MCF 10A (cell line): ENCODE results near the gene HIVEP2. TPM values are rescaled to one million over a fixed set of nuclear protein-coding genes. Genes with fewer than 3 reads are reported as not detected.

ENCODE experiments used
- BruUV-seq: library from RNA; stranded (reverse); fragments of 400-500 nt; replicated peaks from 2 replicates; lab custom pipeline; 2021; lab: Mats Ljungman, UMichigan
- CTCF ChIA-PET: fragments of 300-600 bp; sonication (Branson Sonifier 250); formaldehyde crosslinking; extraction: SDS; loops from one replicate; lab custom pipeline; 2021; ENCODE audit warnings: antibody characterized with exemption, inconsistent platforms; lab: Yijun Ruan, JAX
- POLR2A ChIA-PET: fragments of 300-600, 350-650 bp; sonication (Branson Sonifier 250); formaldehyde crosslinking; extraction: SDS; loops from one replicate; lab custom pipeline; 2020; ENCODE audit warnings: antibody characterized with exemption, inconsistent platforms; lab: Yijun Ruan, JAX
- DNase-seq: peaks from one replicate; pipeline ENCODE4 v3.0.0-alpha.2; 2018; ENCODE audit not compliant: unreplicated experiment
- H3K27ac Mint-ChIP-seq: one replicate; pipeline ENCODE4 v1.8.0; 2022; ENCODE audit warnings: mild to moderate bottlenecking, low read depth, mixed read lengths; ENCODE audit not compliant: unreplicated experiment
- H3K27me3 Mint-ChIP-seq: one replicate; pipeline ENCODE4 v1.8.0; 2022; ENCODE audit warnings: mixed read lengths; ENCODE audit not compliant: insufficient read depth, unreplicated experiment
- H3K36me3 Mint-ChIP-seq: one replicate; pipeline ENCODE4 v1.8.0; 2022; ENCODE audit warnings: mild to moderate bottlenecking, moderate library complexity, mixed read lengths; ENCODE audit not compliant: insufficient read depth, unreplicated experiment
- H3K4me1 Mint-ChIP-seq: one replicate; pipeline ENCODE4 v1.8.0; 2022; ENCODE audit warnings: mixed read lengths; ENCODE audit not compliant: insufficient read depth, unreplicated experiment
- H3K4me3 Mint-ChIP-seq: one replicate; pipeline ENCODE4 v1.8.0; 2022; ENCODE audit warnings: mild to moderate bottlenecking, moderate library complexity, mixed read lengths; ENCODE audit not compliant: unreplicated experiment
- H3K9me3 Mint-ChIP-seq: one replicate; pipeline ENCODE4 v1.8.0; 2022; ENCODE audit warnings: mixed read lengths; ENCODE audit not compliant: unreplicated experiment
- CTCF ChIP-seq: fragments of 200-600 bp; IDR thresholded peaks from one replicate; pipeline ENCODE4 v1.8.0; 2022; ENCODE audit warnings: antibody characterized with exemption, mild to moderate bottlenecking; ENCODE audit not compliant: unreplicated experiment
- intact Hi-C: fragments of 100-400 bp; cut with micrococcal nuclease; formaldehyde crosslinking; loops from 2 replicates; pipeline ENCODE4 v1.14.1; 2022
- total RNA-seq: library from RNA; stranded (reverse); gene quantifications from 2 replicates; pipeline ENCODE4 v1.2.3, GENCODE V29; 2022

HIVEP2 gene
- total RNA-seq, 1 experiment from 2014 or later = 23.6 TPM

DNA sequence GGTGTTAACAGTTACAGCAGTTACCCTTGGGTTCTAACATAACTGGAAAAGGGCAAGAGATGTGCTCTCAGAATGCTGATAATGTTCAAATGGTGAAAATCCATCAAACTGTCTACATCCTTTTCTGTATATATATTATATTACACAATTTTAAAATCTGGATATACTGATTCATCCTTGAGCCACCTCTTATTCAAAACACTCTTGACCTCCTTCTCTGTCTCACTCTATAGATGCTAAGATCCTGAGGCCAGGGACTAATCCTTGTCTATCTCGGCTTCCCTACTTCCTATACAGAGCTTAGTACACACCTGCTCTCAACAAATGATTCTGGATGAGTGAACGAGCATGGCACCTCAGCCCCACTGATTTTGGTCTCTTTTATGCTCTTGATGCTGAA is 47.3 kb downstream of the HIVEP2 start:
- H3K27me3 Mint-ChIP-seq = no peaks in the 10 kb centered on the region
- ChIA-PET CTCF (no interaction called here), POLR2A (no interaction called here)
- intact Hi-C loops = no loop called here
- no peak overlapping the region for H3K4me3 Mint-ChIP-seq
- TF ChIP-seq CTCF = no peak
- no TSS peak for BruUV-seq
- H3K27ac Mint-ChIP-seq = no peak overlapping the region
- H3K9me3 Mint-ChIP-seq = peaks cover 7% of the 10 kb centered on the region
- no peaks in the 10 kb centered on the region for H3K36me3 Mint-ChIP-seq
- DNase-seq = no peak
- H3K4me1 Mint-ChIP-seq = peaks cover 21% of the 10 kb centered on the region

GRCh38 chr6:142896732-142897131 is 48.2 kb downstream of the HIVEP2 start:
- no peak for DNase-seq
- ChIA-PET CTCF (no interaction called here), POLR2A (interaction anchor here (0.6 kb wide), 1 partner anchor 50 kb away, joined by 3 read pairs; no protein-coding TSS in a partner anchor)
- BruUV-seq = no TSS peak
- intact Hi-C loops = no loop called here
- H3K27ac Mint-ChIP-seq = no peak overlapping the region
- H3K27me3 Mint-ChIP-seq = no peaks in the 10 kb centered on the region
- H3K9me3 Mint-ChIP-seq = peaks cover 7% of the 10 kb centered on the region
- peaks cover 21% of the 10 kb centered on the region for H3K4me1 Mint-ChIP-seq
- TF ChIP-seq CTCF = no peak
- no peaks in the 10 kb centered on the region for H3K36me3 Mint-ChIP-seq
- no peak overlapping the region for H3K4me3 Mint-ChIP-seq

DNA sequence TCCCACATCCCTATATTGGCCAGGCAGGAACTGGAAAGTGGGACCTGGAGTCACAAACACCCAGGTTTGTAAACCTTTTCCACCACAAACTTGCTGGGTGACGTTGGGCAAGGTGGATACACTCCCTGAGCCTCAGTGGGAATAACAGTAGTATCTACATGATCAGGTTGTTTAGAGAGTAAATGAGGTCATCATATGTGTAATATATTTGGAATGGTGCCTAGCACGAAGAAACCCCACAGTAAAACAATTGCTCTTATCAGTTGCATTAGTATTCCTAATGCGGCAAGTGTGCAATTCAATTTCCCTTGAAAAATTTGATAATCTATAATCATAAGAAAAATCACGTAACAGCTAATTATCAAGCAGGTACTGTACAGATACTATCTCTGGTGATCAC is 51.9 kb downstream of the HIVEP2 start:
- Mint-ChIP-seq H3K27ac (no peak overlapping the region), H3K27me3 (no peaks in the 10 kb centered on the region), H3K9me3 (peaks cover 7% of the 10 kb centered on the region), H3K4me3 (no peak overlapping the region), H3K36me3 (no peaks in the 10 kb centered on the region), H3K4me1 (peaks cover 21% of the 10 kb centered on the region)
- peak; percentile 48 for DNase-seq
- intact Hi-C loops = no loop called here
- CTCF ChIA-PET = no interaction called here
- no peak for TF ChIP-seq CTCF
- POLR2A ChIA-PET = interaction anchor here (1.1 to 2.3 kb wide), 3 partner anchors 8 to 54 kb away, joined by 3 to 9 read pairs (median 4); no protein-coding TSS in a partner anchor
- BruUV-seq = no TSS peak

DNA sequence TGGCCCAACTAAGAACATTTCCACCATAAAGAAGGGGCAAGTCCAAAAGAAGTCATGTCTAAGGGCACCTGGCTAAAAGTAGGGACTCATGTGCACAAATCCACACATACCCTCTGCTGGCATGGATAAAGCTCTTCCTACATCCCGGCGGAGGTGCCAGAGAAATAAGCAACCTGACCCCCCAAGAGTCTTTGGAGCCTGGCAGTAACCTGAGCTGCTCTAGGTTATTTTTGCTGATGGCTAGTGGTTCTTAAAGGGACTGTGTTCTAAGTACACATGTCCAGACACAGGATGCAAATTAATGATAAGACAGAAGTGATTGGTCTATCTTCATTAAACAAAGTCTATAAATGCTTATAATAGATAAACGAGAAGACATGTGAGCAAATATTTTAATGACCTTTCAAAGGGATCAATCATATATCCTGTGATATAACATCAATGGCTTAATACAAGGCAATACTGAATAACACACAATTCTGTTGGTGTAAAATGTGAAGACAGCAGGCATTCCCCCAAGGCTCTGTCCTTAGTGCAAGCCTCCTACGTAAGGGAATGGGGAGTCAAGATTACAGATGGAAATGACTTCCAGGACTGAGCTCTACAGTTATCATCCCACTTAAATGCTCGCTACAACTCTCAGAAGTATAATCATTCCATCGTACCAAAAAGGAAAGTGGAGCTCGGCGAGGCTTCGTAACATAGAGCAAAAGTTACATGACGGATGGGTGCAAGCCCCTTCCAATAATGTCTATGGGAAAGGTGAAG is 52.5 kb downstream of the HIVEP2 start:
- no TSS peak for BruUV-seq
- H3K36me3 Mint-ChIP-seq = no peaks in the 10 kb centered on the region
- CTCF ChIA-PET = interaction anchor here (1.0 kb wide), 1 partner anchor 10 kb away, joined by 4 read pairs; no protein-coding TSS in a partner anchor
- H3K4me3 Mint-ChIP-seq = no peak overlapping the region
- H3K27me3 Mint-ChIP-seq = no peaks in the 10 kb centered on the region
- peaks cover 7% of the 10 kb centered on the region for H3K9me3 Mint-ChIP-seq
- no peak for DNase-seq
- H3K4me1 Mint-ChIP-seq = peaks cover 21% of the 10 kb centered on the region
- H3K27ac Mint-ChIP-seq = no peak overlapping the region
- TF ChIP-seq CTCF = no peak
- POLR2A ChIA-PET = interaction anchor here (1.1 to 1.5 kb wide), 2 partner anchors 33 to 55 kb away, joined by 3 to 4 read pairs; no protein-coding TSS in a partner anchor
- intact Hi-C loops = no loop called here
